HepG2 (cell line): ENCODE measurements around the gene OR2F1. TPM values are rescaled to one million over a fixed set of nuclear protein-coding genes. Genes with fewer than 3 reads are reported as not detected.

Experiments used
- ATAC-seq: fragments of 200-7000 bp; cut with Tn5 transposase; 3 replicates; pipeline ENCODE4 v1.9.1; 2020; ENCODE audit warnings: mild to moderate bottlenecking, moderate library complexity
- BruUV-seq: library from RNA; stranded (reverse); fragments of 400-500 nt; replicated peaks from 2 replicates; lab custom pipeline; 2021; lab: Mats Ljungman, UMichigan
- CTCF ChIA-PET: fragments of 300-600 bp; formaldehyde crosslinking; extraction: SDS; loops from one replicate; lab custom pipeline; 2021; ENCODE audit warnings: low total read pairs, inconsistent platforms, low intra/inter-chr PET ratio; lab: Yijun Ruan, JAX
- POLR2A ChIA-PET: fragments of 350-600 bp; sonication (Branson Sonifier 250); formaldehyde crosslinking; loops from one replicate; lab custom pipeline; 2020; ENCODE audit warnings: antibody characterized with exemption, inconsistent platforms; lab: Yijun Ruan, JAX
- DNase-seq: peaks from one replicate; pipeline ENCODE4 v3.0.0-alpha.2; 2015; ENCODE audit warnings: low spot score
- FAIRE-seq: peaks from 3 replicates; lab custom pipeline; 2011; peaks lifted over from hg19 to GRCh38; lab: Jason Lieb, UNC
- H2AFZ ChIP-seq: one replicate; pipeline ENCODE4 v1.6.1; 2011; ENCODE audit warnings: low read length, inconsistent platforms
- H3K27ac ChIP-seq: fragments of 300-600 bp; 3 replicates; pipeline ENCODE4 v1.8.0; 2011; ENCODE audit warnings: mixed run types, mild to moderate bottlenecking, mixed read lengths, low read length, inconsistent platforms; ENCODE audit not compliant: insufficient read depth; ENCODE audit errors: extremely low read length
- H3K27me3 ChIP-seq, 2 experiments: fragments of 200-600 bp in 1 of 2; 2 replicates in 1 of 2; 3 replicates in 1 of 2; pipeline versions ENCODE4 v1.6.0 to v1.8.0; 2011; ENCODE audit warnings: low read length in 2 of 2, mild to moderate bottlenecking in 2 of 2, moderate library complexity in 2 of 2, inconsistent platforms in 1 of 2; ENCODE audit not compliant: insufficient read depth in 2 of 2, control insufficient read depth in 1 of 2
- H3K36me3 ChIP-seq, 2 experiments: fragments of 200-600 bp in 1 of 2; replicated peaks in 1 of 2; 2 replicates in 1 of 2; 3 replicates in 1 of 2; pipeline versions ENCODE4 v1.5.1 to v1.8.0; 2011; ENCODE audit warnings: low read length in 2 of 2, inconsistent platforms in 1 of 2; ENCODE audit not compliant: insufficient read depth in 2 of 2, control insufficient read depth in 1 of 2
- H3K4me1 ChIP-seq: 2 replicates; pipeline ENCODE4 v1.5.1; 2012; ENCODE audit warnings: low read length, inconsistent platforms; ENCODE audit not compliant: insufficient read depth
- H3K4me2 ChIP-seq: 2 replicates; pipeline ENCODE4 v1.6.0; 2011; ENCODE audit warnings: low read depth, low read length, inconsistent platforms
- H3K4me3 ChIP-seq, 3 experiments: fragments of 200-600 bp in 1 of 3; sonication (generic), shearing (Covaris generic) in 1 of 3; replicated peaks in 1 of 3; 2 replicates each; pipeline ENCODE4 v1.5.1; 2011 to 2016; ENCODE audit warnings: low read length in 3 of 3, inconsistent platforms in 2 of 3, low read depth in 2 of 3, mild to moderate bottlenecking in 2 of 3, control low read depth in 1 of 3, mixed read lengths in 1 of 3; ENCODE audit not compliant: insufficient read depth in 1 of 3
- H3K79me2 ChIP-seq: one replicate; pipeline ENCODE4 v1.6.1; 2011; ENCODE audit warnings: low read length, inconsistent platforms; ENCODE audit not compliant: insufficient read depth
- H3K9ac ChIP-seq: 2 replicates; pipeline ENCODE4 v1.6.0; 2011; ENCODE audit warnings: mild to moderate bottlenecking, low read depth, low read length, inconsistent platforms; ENCODE audit not compliant: insufficient read depth
- H3K9me3 ChIP-seq: 2 replicates; pipeline ENCODE4 v1.5.1; 2012; ENCODE audit warnings: mild to moderate bottlenecking, low read length
- H4K20me1 ChIP-seq: 2 replicates; pipeline ENCODE4 v1.6.0; 2011; ENCODE audit warnings: inconsistent platforms, mild to moderate bottlenecking, low read length, moderate library complexity; ENCODE audit not compliant: insufficient read depth
- ELK4 ChIP-seq: sonication (generic); formaldehyde crosslinking; IDR thresholded peaks from 2 replicates; pipeline ENCODE4 v1.9.0; 2021; ENCODE audit warnings: missing genetic modification reagents, borderline replicate concordance
- GLMP ChIP-seq: sonication (generic); formaldehyde crosslinking; IDR thresholded peaks from 2 replicates; pipeline ENCODE4 v1.9.0; 2021; ENCODE audit warnings: missing genetic modification reagents, mild to moderate bottlenecking, borderline replicate concordance
- ISL2 ChIP-seq: sonication (generic); formaldehyde crosslinking; IDR thresholded peaks from 2 replicates; pipeline ENCODE4 v1.5.0; 2020; ENCODE audit warnings: missing genetic modification reagents
- PLSCR1 ChIP-seq: sonication (generic); formaldehyde crosslinking; IDR thresholded peaks from 2 replicates; pipeline ENCODE4 v1.5.0; 2020; ENCODE audit warnings: missing genetic modification reagents, mild to moderate bottlenecking, borderline replicate concordance
- RFXAP ChIP-seq: sonication (generic); formaldehyde crosslinking; IDR thresholded peaks from 2 replicates; pipeline ENCODE4 v1.4.0; 2020; ENCODE audit warnings: missing genetic modification reagents, borderline replicate concordance
- RXRA ChIP-seq: sonication (generic); formaldehyde crosslinking; IDR thresholded peaks from 2 replicates; pipeline ENCODE4 v1.5.1; 2020; ENCODE audit warnings: missing genetic modification reagents
- SOX5 ChIP-seq: IDR thresholded peaks from 2 replicates; pipeline ENCODE4 v1.6.1; 2016; ENCODE audit warnings: borderline replicate concordance
- TBL1XR1 ChIP-seq: fragments of 150-350 bp; IDR thresholded peaks from 2 replicates; pipeline ENCODE4 v1.6.1; 2014; ENCODE audit warnings: borderline replicate concordance, low read length; ENCODE audit not compliant: partially characterized antibody
- USF2 ChIP-seq, 2 experiments: sonication (generic) in 1 of 2; formaldehyde crosslinking in 1 of 2; IDR thresholded peaks; 2 replicates each; pipeline versions ENCODE4 v1.5.1 to v1.6.1; 2011 to 2020; ENCODE audit warnings: borderline replicate concordance in 1 of 2, low read depth in 1 of 2, low read length in 1 of 2, mild to moderate bottlenecking in 1 of 2, missing genetic modification reagents in 1 of 2, moderate library complexity in 1 of 2
- ZKSCAN5 ChIP-seq: sonication (generic); formaldehyde crosslinking; IDR thresholded peaks from 2 replicates; pipeline ENCODE4 v1.5.1; 2020; ENCODE audit warnings: mild to moderate bottlenecking, missing genetic modification reagents
- ZNF296 ChIP-seq: sonication (generic); formaldehyde crosslinking; conservative IDR thresholded peaks from 2 replicates; pipeline ENCODE4 v1.5.0; 2020; ENCODE audit warnings: mild to moderate bottlenecking, missing genetic modification reagents
- ZNF513 ChIP-seq: sonication (generic); formaldehyde crosslinking; conservative IDR thresholded peaks from 2 replicates; pipeline ENCODE4 v1.5.0; 2020; ENCODE audit warnings: missing genetic modification reagents
- ZNF547 ChIP-seq: sonication (generic); formaldehyde crosslinking; IDR thresholded peaks from 2 replicates; pipeline ENCODE4 v1.5.1; 2020; ENCODE audit warnings: mild to moderate bottlenecking, missing genetic modification reagents
- ZNF7 ChIP-seq: IDR thresholded peaks from 2 replicates; pipeline ENCODE4 v1.6.1; 2016; ENCODE audit warnings: missing biosample characterization, missing genetic modification reagents
- WGBS: methylation state at CpG from one replicate; pipeline ENCODE4 v1.1.6; 2017; ENCODE audit warnings: low lambda C conversion rate; 5-methylcytosine and 5-hydroxymethylcytosine counted together
- in situ Hi-C: cut with HindIII; loops from 2 replicates; pipeline ENCODE4 v1.10.0; 2017; ENCODE audit warnings: low pct_unique_long_range_greater_than_20kb; ENCODE audit not compliant: extremely low pct_ligation_motif_present
- intact Hi-C: fragments of 100-400 bp; cut with micrococcal nuclease; formaldehyde crosslinking; loops from one replicate; pipeline ENCODE4 v1.10.0; 2022; ENCODE audit not compliant: unreplicated experiment
- polyA plus RNA-seq, 8 experiments: library from polyadenylated mRNA; depleted of rRNA in 3 of 8; stranded (reverse) in 7 of 8; unstranded in 1 of 8; fragments of >200 nt; fragmentation: Illumina TruSeq in 4 of 8; extraction: Trizol in 4 of 8; gene quantifications; 2 replicates each; pipeline versions ENCODE4 v1.2.1 to v1.2.3, GENCODE V29; 2011 to 2016; ENCODE audit warnings: low read depth in 4 of 8, missing spikeins in 1 of 8, mixed read lengths in 1 of 8; ENCODE audit not compliant: insufficient read depth in 1 of 8
- total RNA-seq, 5 experiments: library from RNA; depleted of rRNA; stranded (reverse); fragments of >200 nt; fragmentation: Illumina TruSeq; extraction: Trizol; gene quantifications; 2 replicates each; pipeline ENCODE4 v1.2.3, GENCODE V29; 2016; ENCODE audit warnings: low read depth in 1 of 5

OR2F1 gene
- total and polyA plus RNA-seq, 2 of the 13 experiments (the other 11 are each of a cell fraction or from before 2014, with no cell fraction given): 0.36 to 1.5 TPM

- ChIA-PET CTCF (no interaction called here), POLR2A (no interaction called here)
- H3K9me3 ChIP-seq: peaks cover 4% of the 10 kb centered on the region; the same call in 1 of the 2 replicates
- H3K4me1 ChIP-seq: no peaks in the 10 kb centered on the region
- 86% methylated on average over 3 of the region's 3 CpGs for WGBS
- no peaks in the 10 kb centered on the region for H3K27me3 ChIP-seq
- no peak overlapping the region for H3K4me3 ChIP-seq
- no peaks in the 10 kb centered on the region for H3K79me2 ChIP-seq
- H3K4me2 ChIP-seq: no peak overlapping the region
- no peaks in the 10 kb centered on the region for H3K36me3 ChIP-seq
- H4K20me1 ChIP-seq: no peaks in the 10 kb centered on the region
- DNase-seq: no peak
- intact Hi-C loops (no loop called here), in situ Hi-C loops (no loop called here)
- H3K27ac ChIP-seq: no peak overlapping the region
- no peak overlapping the region for H3K9ac ChIP-seq
- ATAC-seq: no peak
- no TSS peak for BruUV-seq
- FAIRE-seq: no peak
- H2AFZ ChIP-seq: no peak overlapping the region
- TF ChIP-seq ELK4 (no peak), ZNF7 (CRISPR knock-in tag) (no peak), ISL2 (CRISPR knock-in tag) (no peak), ZNF513 (CRISPR knock-in tag) (no peak), TBL1XR1 (no peak), GLMP (no peak), RFXAP (CRISPR knock-in tag) (no peak), ZKSCAN5 (CRISPR knock-in tag) (no peak), SOX5 (CRISPR knock-in tag) (no peak), RXRA (CRISPR knock-in tag) (no peak), PLSCR1 (CRISPR knock-in tag) (no peak), ZNF296 (CRISPR knock-in tag) (no peak), ZNF547 (no peak), USF2 (IDR thresholded peaks at IDR 0.05; ENCODE audit: low read depth, low read length) (no peak), USF2 (CRISPR knock-in tag; IDR thresholded peaks at IDR 0.05; ENCODE audit: borderline replicate concordance) (no peak)
- TF ChIP-seq, all 625 proteins: peak for 0
Observed at GRCh38 chr7:143993924-143994323, 39.3 kb downstream of the OR2F1 start.
